GM12878 (cell line): ENCODE results near the gene PAEP.

Experiments
- BCL3 ChIP-seq: IDR thresholded peaks from 2 replicates; pipeline ENCODE4 v1.6.1; 2011; ENCODE audit warnings: borderline replicate concordance, low read depth, mild to moderate bottlenecking, moderate library complexity, low read length; ENCODE audit not compliant: insufficient read depth, poor library complexity, severe bottlenecking
- CREM ChIP-seq: IDR thresholded peaks from 2 replicates; pipeline ENCODE4 v1.6.1; 2014; ENCODE audit warnings: antibody characterized with exemption, low read depth
- ETV6 ChIP-seq, 2 experiments: fragments of 450-650 bp in 1 of 2; IDR thresholded peaks in 1 of 2; conservative IDR thresholded peaks in 1 of 2; 2 replicates each; pipeline ENCODE4 v1.6.1; 2014; ENCODE audit warnings: antibody characterized with exemption in 1 of 2, borderline replicate concordance in 1 of 2, low read depth in 1 of 2, mild to moderate bottlenecking in 1 of 2, moderate library complexity in 1 of 2
- EZH2 ChIP-seq: IDR thresholded peaks from 2 replicates; pipeline ENCODE4 v1.6.1; 2012; ENCODE audit warnings: low read depth, mild to moderate bottlenecking, control low read depth, inconsistent platforms, low read length, borderline replicate concordance; ENCODE audit not compliant: control insufficient read depth
- SIN3A ChIP-seq: IDR thresholded peaks from 2 replicates; pipeline ENCODE4 v1.6.1; 2012; ENCODE audit warnings: low read depth, low read length, improper control_type of control experiment

GRCh38 chr9:135570456-135570855 is 8.9 kb downstream of the PAEP start:
- TF ChIP-seq BCL3, result no peak
- TF ChIP-seq ETV6 (conservative IDR thresholded peaks at IDR 0.05 in 1 of 2, IDR thresholded peaks at IDR 0.05 in 1 of 2; ENCODE audit: borderline replicate concordance in 1 of 2, low read depth in 1 of 2), result no peak
- no peak for TF ChIP-seq SIN3A
- no peak for TF ChIP-seq EZH2
- no peak for TF ChIP-seq CREM
